Tibial nerve (tissue), 4 donors: Measurements from ENCODE around the gene MED15. TPM values are rescaled to one million over a fixed set of nuclear protein-coding genes. Genes with fewer than 3 reads are reported as not detected.

Source experiments
- DNase-seq, 2 donors: peaks; one replicate each; pipeline ENCODE4 v3.0.0-alpha.2; 2019; ENCODE audit warnings: low spot score in 2 of 2
- H3K27ac ChIP-seq, 4 donors: fragments of 200-600 bp; sonication (generic) in 3 of 4; one replicate each; pipeline ENCODE4 v1.5.1; 2017 to 2019; ENCODE audit warnings: mild to moderate bottlenecking in 1 of 4
- H3K27me3 ChIP-seq, 2 donors: fragments of 200-600 bp; sonication (generic) in 1 of 2; one replicate each; pipeline versions ENCODE4 v1.5.1 to v1.6.0; 2017 to 2019
- H3K36me3 ChIP-seq, 3 donors: fragments of 200-600 bp; sonication (generic); one replicate each; pipeline ENCODE4 v1.5.1; 2018 to 2019
- H3K4me1 ChIP-seq, 4 donors: fragments of 200-600 bp; sonication (generic) in 3 of 4; one replicate each; pipeline ENCODE4 v1.5.1; 2017 to 2019
- H3K4me3 ChIP-seq, 4 donors: fragments of 200-600 bp; sonication (generic) in 3 of 4; one replicate each; pipeline ENCODE4 v1.5.1; 2017 to 2019; ENCODE audit warnings: mild to moderate bottlenecking in 1 of 4, moderate library complexity in 1 of 4
- H3K9me3 ChIP-seq, 4 donors: fragments of 200-600 bp; sonication (generic) in 3 of 4; one replicate each; pipeline ENCODE4 v1.5.1; 2017 to 2019
- CTCF ChIP-seq, 5 experiments: fragments of 200-600 bp in 3 of 5; fragments of 450-650 bp in 2 of 5; sonication (generic) in 3 of 5; IDR thresholded peaks; one replicate each; pipeline ENCODE4 v1.5.1; 2016 to 2019; ENCODE audit warnings: antibody characterized with exemption in 5 of 5, mild to moderate bottlenecking in 3 of 5, moderate library complexity in 2 of 5
- EP300 ChIP-seq, 2 donors: sonication (generic); formaldehyde crosslinking; IDR thresholded peaks; one replicate each; pipeline ENCODE4 v1.6.1; 2017; ENCODE audit warnings: antibody characterized with exemption in 2 of 2, mild to moderate bottlenecking in 1 of 2
- POLR2A ChIP-seq, 2 donors: fragments of 450-650 bp; IDR thresholded peaks; one replicate each; pipeline ENCODE4 v1.6.1; 2017; ENCODE audit warnings: antibody characterized with exemption in 2 of 2, mild to moderate bottlenecking in 2 of 2, moderate library complexity in 2 of 2
- WGBS, 2 donors: methylation state at CpG; one replicate each; pipeline ENCODE4 v1.1.5; 2018; 5-methylcytosine and 5-hydroxymethylcytosine counted together
- total RNA-seq, 4 donors: library from RNA; depleted of rRNA; stranded (reverse); fragments of >200 nt; gene quantifications; one replicate each; pipeline ENCODE4 v1.1.0, GENCODE V29; 2016

MED15 gene
- total RNA-seq, 4 donors from 2014 or later, result 49.2 to 147 (median 102) TPM

- peak overlapping the region; percentile 76 to 97 (median 86) for H3K27ac ChIP-seq
- 36 to 55% methylated on average over 8 of the region's 8 CpGs for WGBS, 2 donors
- no peak for DNase-seq
- no peak overlapping the region for H3K4me3 ChIP-seq
- peaks cover 0 to 39% (median 10%) of the 10 kb centered on the region in 3 donors for H3K36me3 ChIP-seq
- no peaks in the 10 kb centered on the region for H3K9me3 ChIP-seq
- no peaks in the 10 kb centered on the region for H3K27me3 ChIP-seq
- peaks cover 0 to 88% (median 62%) of the 10 kb centered on the region in 4 donors for H3K4me1 ChIP-seq
- no peak for TF ChIP-seq POLR2A (IDR thresholded peaks at IDR 0.05)
- TF ChIP-seq CTCF (IDR thresholded peaks at IDR 0.05), result peak; percentile 29 to 44 (median 33)
Measured at GRCh38 chr22:20551805-20552442, 44.5 kb downstream of the MED15 start.

GRCh38 chr22:20552443-20553401 is 45.3 kb downstream of the MED15 start:
- peaks cover 0 to 89% (median 62%) of the 10 kb centered on the region in 4 donors for H3K4me1 ChIP-seq

GRCh38 chr22:20553947-20554741 is 46.7 kb downstream of the MED15 start:
- WGBS, 2 donors, result 90 to 95% methylated on average over 6 to 8 of the region's 8 CpGs
- no peak for DNase-seq
- no peaks in the 10 kb centered on the region for H3K9me3 ChIP-seq

More at GRCh38 chr22:20552443-20553401, 45.3 kb downstream of the MED15 start:
- peak overlapping the region; percentile 76 to 97 (median 86) for H3K27ac ChIP-seq
- TF ChIP-seq EP300 (IDR thresholded peaks at IDR 0.05) (peak in 1 of 2 donors; percentile 77), POLR2A (IDR thresholded peaks at IDR 0.05) (no peak)
- DNase-seq, result peak; percentile 78 to 81
- H3K4me3 ChIP-seq, result no peak overlapping the region
- no peaks in the 10 kb centered on the region for H3K9me3 ChIP-seq
- H3K27me3 ChIP-seq, result no peaks in the 10 kb centered on the region
- WGBS, 2 donors, result 34 to 44% methylated on average over 12 to 13 of the region's 15 CpGs
- peaks cover 0 to 47% (median 10%) of the 10 kb centered on the region in 3 donors for H3K36me3 ChIP-seq

GRCh38 chr22:20554824-20555223 is 47.4 kb downstream of the MED15 start:
- no peaks in the 10 kb centered on the region for H3K27me3 ChIP-seq
- WGBS, 2 donors, result 89 to 94% methylated on average over 10 to 14 of the region's 14 CpGs
- no peak for DNase-seq
- H3K27ac ChIP-seq, result peak overlapping the region in 2 of 4 donors; percentile 93 to 97
- TF ChIP-seq EP300 (IDR thresholded peaks at IDR 0.05) (no peak), CTCF (IDR thresholded peaks at IDR 0.05) (no peak), POLR2A (IDR thresholded peaks at IDR 0.05) (no peak)
- H3K4me1 ChIP-seq, result peaks cover 0 to 71% (median 50%) of the 10 kb centered on the region in 4 donors
- no peaks in the 10 kb centered on the region for H3K9me3 ChIP-seq
- H3K36me3 ChIP-seq, result peaks cover 0 to 68% (median 10%) of the 10 kb centered on the region in 3 donors
- no peak overlapping the region for H3K4me3 ChIP-seq

More at GRCh38 chr22:20553947-20554741, 46.7 kb downstream of the MED15 start:
- Histone ChIP-seq H3K36me3 (peaks cover 0 to 62% (median 10%) of the 10 kb centered on the region in 3 donors), H3K27me3 (no peaks in the 10 kb centered on the region), H3K4me1 (peaks cover 0 to 78% (median 55%) of the 10 kb centered on the region in 4 donors), H3K27ac (peak overlapping the region in 3 of 4 donors; percentile 5 to 97 (median 93)), H3K4me3 (no peak overlapping the region)
- TF ChIP-seq EP300 (IDR thresholded peaks at IDR 0.05), result no peak
- no peak for TF ChIP-seq POLR2A (IDR thresholded peaks at IDR 0.05)
- TF ChIP-seq CTCF (IDR thresholded peaks at IDR 0.05), result no peak

GRCh38 chr22:20558534-20558933 is 51.1 kb downstream of the MED15 start:
- DNase-seq, result no peak
- Histone ChIP-seq H3K27ac (no peak overlapping the region), H3K27me3 (no peaks in the 10 kb centered on the region), H3K4me3 (no peak overlapping the region), H3K9me3 (no peaks in the 10 kb centered on the region), H3K36me3 (peaks cover 0 to 91% (median 10%) of the 10 kb centered on the region in 3 donors), H3K4me1 (peaks cover 0 to 34% (median 14%) of the 10 kb centered on the region in 4 donors)
- WGBS, 2 donors, result 95 to 97% methylated on average over 2 of the region's 2 CpGs
- no peak for TF ChIP-seq POLR2A (IDR thresholded peaks at IDR 0.05)
- no peak for TF ChIP-seq CTCF (IDR thresholded peaks at IDR 0.05)
- TF ChIP-seq EP300 (IDR thresholded peaks at IDR 0.05), result no peak
